Chondrocyte (in vitro differentiated cells): ENCODE results near the gene CETN1. TPM values are rescaled to one million over a fixed set of nuclear protein-coding genes. Genes with fewer than 3 reads are reported as not detected.
A peak's percentile ranks its signal among the peaks of the same experiment; 100 is the strongest.

Experiments used
- DNase-seq: peaks from one replicate; pipeline ENCODE4 v3.0.0; 2021; ENCODE audit warnings: mixed read lengths, low spot score
- H3K27ac Mint-ChIP-seq: one replicate; pipeline ENCODE4 v1.8.0; 2021; ENCODE audit warnings: mild to moderate bottlenecking, moderate library complexity, mixed read lengths; ENCODE audit not compliant: unreplicated experiment
- H3K27me3 Mint-ChIP-seq: 2 replicates; pipeline ENCODE4 v1.8.0; 2021; ENCODE audit warnings: low read depth, mixed read lengths
- H3K36me3 Mint-ChIP-seq: 2 replicates; pipeline ENCODE4 v1.8.0; 2021; ENCODE audit warnings: low read depth, mixed read lengths
- H3K4me1 Mint-ChIP-seq: 2 replicates; pipeline ENCODE4 v1.8.0; 2021; ENCODE audit warnings: low read depth, mild to moderate bottlenecking, mixed read lengths
- H3K4me3 Mint-ChIP-seq: one replicate; pipeline ENCODE4 v1.8.0; 2021; ENCODE audit warnings: mild to moderate bottlenecking, moderate library complexity, mixed read lengths; ENCODE audit not compliant: unreplicated experiment
- H3K9me3 Mint-ChIP-seq: 2 replicates; pipeline ENCODE4 v1.8.0; 2021; ENCODE audit warnings: low read depth, mixed read lengths
- total RNA-seq: library from RNA; stranded (reverse); gene quantifications from 3 replicates; pipeline ENCODE4 v1.2.1, GENCODE V29; 2021
- TF ChIP-seq, protein P1 (sequence below): fragments of 200-600 bp; sonication (generic); IDR thresholded peaks from 2 replicates; pipeline ENCODE4 v1.5.0; 2021; ENCODE audit warnings: antibody characterized with exemption, mild to moderate bottlenecking, moderate library complexity

Gene CETN1
- total RNA-seq, 1 donor from 2014 or later: not detected

- TF ChIP-seq, protein P1, sequence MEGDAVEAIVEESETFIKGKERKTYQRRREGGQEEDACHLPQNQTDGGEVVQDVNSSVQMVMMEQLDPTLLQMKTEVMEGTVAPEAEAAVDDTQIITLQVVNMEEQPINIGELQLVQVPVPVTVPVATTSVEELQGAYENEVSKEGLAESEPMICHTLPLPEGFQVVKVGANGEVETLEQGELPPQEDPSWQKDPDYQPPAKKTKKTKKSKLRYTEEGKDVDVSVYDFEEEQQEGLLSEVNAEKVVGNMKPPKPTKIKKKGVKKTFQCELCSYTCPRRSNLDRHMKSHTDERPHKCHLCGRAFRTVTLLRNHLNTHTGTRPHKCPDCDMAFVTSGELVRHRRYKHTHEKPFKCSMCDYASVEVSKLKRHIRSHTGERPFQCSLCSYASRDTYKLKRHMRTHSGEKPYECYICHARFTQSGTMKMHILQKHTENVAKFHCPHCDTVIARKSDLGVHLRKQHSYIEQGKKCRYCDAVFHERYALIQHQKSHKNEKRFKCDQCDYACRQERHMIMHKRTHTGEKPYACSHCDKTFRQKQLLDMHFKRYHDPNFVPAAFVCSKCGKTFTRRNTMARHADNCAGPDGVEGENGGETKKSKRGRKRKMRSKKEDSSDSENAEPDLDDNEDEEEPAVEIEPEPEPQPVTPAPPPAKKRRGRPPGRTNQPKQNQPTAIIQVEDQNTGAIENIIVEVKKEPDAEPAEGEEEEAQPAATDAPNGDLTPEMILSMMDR: no peak
- Mint-ChIP-seq H3K36me3 (no peaks in the 10 kb centered on the region), H3K4me3 (no peak overlapping the region), H3K4me1 (no peaks in the 10 kb centered on the region), H3K9me3 (no peaks in the 10 kb centered on the region), H3K27ac (no peak overlapping the region), H3K27me3 (no peaks in the 10 kb centered on the region)
- DNase-seq: no peak
Observed at GRCh38 chr18:615773-616172, 35.6 kb downstream of the CETN1 start.

DNA sequence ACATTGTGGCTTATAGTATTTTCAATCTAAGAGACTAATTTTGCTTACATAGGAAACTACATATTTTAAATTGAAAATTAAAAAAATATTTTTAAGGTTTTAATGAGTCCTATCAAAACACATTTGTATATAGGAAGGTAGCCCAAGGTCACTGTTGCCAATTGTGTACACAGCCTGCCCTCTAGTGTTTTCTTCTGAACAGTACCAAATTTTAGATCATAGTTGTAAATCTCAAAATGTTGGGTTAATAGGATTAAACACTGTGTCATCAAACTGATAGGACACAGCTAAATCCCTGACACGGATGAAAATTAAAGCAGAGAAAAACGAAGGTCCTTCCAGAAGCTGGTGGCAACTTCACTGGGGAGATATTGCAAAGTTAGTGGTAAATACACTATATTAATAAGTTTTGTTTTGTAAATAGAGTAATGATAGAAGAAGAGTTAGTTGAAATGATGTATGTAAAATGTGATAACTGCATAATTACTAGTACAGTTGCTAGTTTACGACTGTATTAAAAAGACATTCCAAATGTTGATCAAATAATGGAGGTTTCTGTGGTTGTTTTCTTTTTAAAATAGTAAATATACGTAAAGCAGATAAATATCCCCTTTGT is 36.3 kb downstream of the CETN1 start:
- TF ChIP-seq, protein P1: peak; percentile 98
- Mint-ChIP-seq H3K27me3 (no peaks in the 10 kb centered on the region), H3K27ac (no peak overlapping the region), H3K4me3 (no peak overlapping the region), H3K9me3 (no peaks in the 10 kb centered on the region), H3K4me1 (no peaks in the 10 kb centered on the region), H3K36me3 (no peaks in the 10 kb centered on the region)
- DNase-seq: no peak

DNA sequence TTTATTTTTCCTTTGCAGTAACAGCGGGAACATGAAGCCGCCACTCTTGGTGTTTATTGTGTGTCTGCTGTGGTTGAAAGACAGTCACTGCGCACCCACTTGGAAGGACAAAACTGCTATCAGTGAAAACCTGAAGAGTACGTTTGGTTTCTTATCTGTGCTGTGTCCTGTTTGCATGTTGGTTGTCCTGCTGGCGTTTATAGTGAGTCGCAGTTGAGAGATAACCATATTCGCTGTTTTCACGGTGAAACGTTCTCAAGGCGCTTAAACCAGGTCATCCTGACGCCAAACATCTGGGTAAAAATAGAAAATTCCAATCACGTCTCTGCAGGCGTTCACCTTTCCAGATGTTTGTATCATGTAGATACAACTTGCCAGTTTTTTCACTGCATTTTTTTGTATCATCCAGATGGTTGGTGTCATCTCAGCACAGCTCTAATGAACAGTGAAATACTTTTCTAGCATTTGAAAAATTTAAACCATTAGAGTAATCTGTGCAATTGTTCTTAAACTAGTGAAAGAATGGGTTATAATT is 37.9 kb downstream of the CETN1 start:
- no peak overlapping the region for H3K4me3 Mint-ChIP-seq
- no peak for DNase-seq
- peaks cover 1% of the 10 kb centered on the region for H3K27me3 Mint-ChIP-seq
- H3K9me3 Mint-ChIP-seq: no peaks in the 10 kb centered on the region
- TF ChIP-seq, protein P1: no peak
- H3K36me3 Mint-ChIP-seq: no peaks in the 10 kb centered on the region
- no peak overlapping the region for H3K27ac Mint-ChIP-seq
- H3K4me1 Mint-ChIP-seq: no peaks in the 10 kb centered on the region

DNA sequence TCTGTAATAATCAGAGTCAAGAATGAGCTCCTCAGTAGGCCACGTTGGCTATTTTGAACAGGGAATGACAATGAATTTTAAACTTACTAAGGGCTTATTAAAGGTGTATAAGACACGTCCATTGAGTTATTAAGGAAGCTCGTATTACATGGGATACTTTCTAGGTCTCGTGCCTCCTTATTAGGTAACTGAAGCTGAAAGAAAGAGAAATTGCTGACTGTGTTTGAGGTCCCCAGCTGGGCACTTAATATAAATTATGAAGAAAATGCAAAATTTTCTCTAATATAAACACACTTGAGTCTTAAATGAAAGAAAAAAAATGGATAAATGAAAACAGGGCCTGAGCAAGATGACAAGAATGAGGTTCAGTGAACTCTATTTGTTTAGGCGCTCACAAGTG is 38.4 kb downstream of the CETN1 start:
- TF ChIP-seq, protein P1: no peak
- Mint-ChIP-seq H3K9me3 (no peaks in the 10 kb centered on the region), H3K27me3 (peaks cover 1% of the 10 kb centered on the region), H3K4me3 (no peak overlapping the region), H3K36me3 (no peaks in the 10 kb centered on the region), H3K27ac (no peak overlapping the region), H3K4me1 (no peaks in the 10 kb centered on the region)
- DNase-seq: no peak

DNA sequence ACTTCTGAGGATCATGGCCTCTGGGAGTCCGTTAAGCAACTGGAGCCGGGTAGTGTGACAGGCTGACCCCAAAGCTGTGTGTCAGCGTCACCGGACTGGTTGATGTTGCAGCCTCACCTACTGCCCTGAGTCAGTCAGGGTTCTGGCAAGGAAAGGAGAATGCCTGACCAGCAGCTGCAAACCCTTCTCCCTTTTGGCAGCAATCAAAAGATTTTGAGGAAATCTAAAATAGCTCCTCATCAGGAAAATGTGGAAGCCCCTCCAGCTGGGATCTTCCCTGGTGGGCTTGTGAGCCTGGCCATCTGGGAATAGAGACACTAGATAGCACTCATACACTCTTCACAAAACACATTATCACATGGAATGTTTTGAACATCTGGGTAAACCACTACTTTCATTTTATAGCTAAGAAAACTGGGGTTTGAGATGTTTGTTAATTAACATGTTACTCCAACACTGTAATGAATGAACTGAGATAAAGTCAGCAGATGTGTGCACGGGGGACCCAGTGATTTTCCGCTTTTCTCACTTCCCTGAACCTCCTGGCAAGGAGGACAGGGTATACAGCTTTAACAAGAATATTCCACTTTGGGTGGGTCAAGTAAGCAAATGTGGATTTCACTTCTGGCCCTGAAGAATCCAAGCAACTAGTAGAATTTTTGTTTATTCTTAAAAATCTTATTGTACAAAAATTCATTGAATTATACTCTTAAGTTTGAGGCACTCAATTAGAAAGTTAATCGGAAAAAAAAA is 41.3 kb downstream of the CETN1 start:
- no peaks in the 10 kb centered on the region for H3K36me3 Mint-ChIP-seq
- peaks cover 5% of the 10 kb centered on the region for H3K27me3 Mint-ChIP-seq
- no peaks in the 10 kb centered on the region for H3K9me3 Mint-ChIP-seq
- no peaks in the 10 kb centered on the region for H3K4me1 Mint-ChIP-seq
- no peak for DNase-seq
- H3K4me3 Mint-ChIP-seq: no peak overlapping the region
- no peak overlapping the region for H3K27ac Mint-ChIP-seq
- TF ChIP-seq, protein P1: no peak
